ENCODE data around the gene HOXA13. TPM values are rescaled to one million over a fixed set of nuclear protein-coding genes. Genes with fewer than 3 reads are reported as not detected.

Gene HOXA13
- polyA plus RNA-seq, 1 of the 3 experiments (the other 2 are of a cell fraction): not detected

DNA sequence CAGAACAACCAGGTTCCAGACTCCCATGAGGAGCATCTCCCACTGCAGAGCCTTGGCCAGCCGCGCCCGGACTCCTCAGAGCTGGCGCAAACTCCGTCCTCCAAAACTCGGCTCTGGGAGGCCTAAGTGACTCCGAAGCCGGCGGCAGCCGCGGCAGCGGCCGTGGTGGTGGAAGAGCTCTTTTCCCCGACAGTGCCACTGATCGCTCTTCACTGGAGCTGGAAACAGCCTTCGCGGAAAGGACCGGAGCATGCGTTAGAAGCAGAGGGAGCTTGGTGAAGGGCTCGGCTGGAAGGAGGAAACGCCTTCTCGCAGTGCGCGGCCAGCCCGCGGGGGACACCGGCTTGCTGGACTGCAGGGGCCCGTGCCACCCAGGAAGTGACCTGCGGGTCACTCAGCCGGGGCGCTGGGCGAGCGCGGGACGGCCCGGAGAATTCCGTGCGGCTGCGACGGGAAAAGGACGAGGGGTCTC lies 5.0 kb upstream of the HOXA13 start:
- Histone ChIP-seq H3K27ac (ENCODE audit: low read depth in 2 of 2, low read length in 1 of 2) (no peak overlapping the region), H3K79me2 (ENCODE audit: insufficient read depth) (no peaks in the 10 kb centered on the region), H3K9me3 (no peaks in the 10 kb centered on the region), H3K36me3 (replicated peaks in 1 of 2; ENCODE audit: control insufficient read depth in 1 of 2, insufficient read depth in 2 of 2, low read length in 1 of 2) (no peaks in the 10 kb centered on the region), H3K4me1 (ENCODE audit: control insufficient read depth in 1 of 2, insufficient read depth in 2 of 2, low read depth in 1 of 2, low read length in 1 of 2) (peaks cover 0 to 7% of the 10 kb centered on the region in 2 experiments; a peak in 1 of 4 replicates), H2AFZ (ENCODE audit: low read depth) (no peak overlapping the region), H3K4me3 (ENCODE audit: low read depth in 2 of 2, low read length in 1 of 2) (no peak overlapping the region; a peak in 1 of 4 replicates), H3K4me2 (peak overlapping the region; percentile 38; the same call in 1 of the 2 replicates), H3K9ac (no peak overlapping the region), H3K9me2 (no peaks in the 10 kb centered on the region), H3K27me3 (ENCODE audit: insufficient read depth) (peaks cover 95% of the 10 kb centered on the region), H3F3A (replicated peaks; ENCODE audit: insufficient read depth) (no peaks in the 10 kb centered on the region), H4K20me1 (ENCODE audit: insufficient read depth) (peaks cover 6% of the 10 kb centered on the region; the same call in 1 of the 2 replicates)
- POLR2A ChIA-PET: no interaction called here
- CTCF ChIA-PET: interaction anchor here (0.9 to 7.3 kb wide), 9 partner anchors 9 to 892 kb away, joined by 3 to 37 read pairs (median 4); no protein-coding TSS in a partner anchor
- TF ChIP-seq, protein P1, sequence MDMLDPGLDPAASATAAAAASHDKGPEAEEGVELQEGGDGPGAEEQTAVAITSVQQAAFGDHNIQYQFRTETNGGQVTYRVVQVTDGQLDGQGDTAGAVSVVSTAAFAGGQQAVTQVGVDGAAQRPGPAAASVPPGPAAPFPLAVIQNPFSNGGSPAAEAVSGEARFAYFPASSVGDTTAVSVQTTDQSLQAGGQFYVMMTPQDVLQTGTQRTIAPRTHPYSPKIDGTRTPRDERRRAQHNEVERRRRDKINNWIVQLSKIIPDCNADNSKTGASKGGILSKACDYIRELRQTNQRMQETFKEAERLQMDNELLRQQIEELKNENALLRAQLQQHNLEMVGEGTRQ (IDR thresholded peaks at IDR 0.05; ENCODE audit: borderline replicate concordance, low read depth, low read length): no peak
- no peak for DNase-seq
- 32% methylated on average over 32 of the region's 41 CpGs for WGBS (ENCODE audit: low lambda C conversion rate)

DNA sequence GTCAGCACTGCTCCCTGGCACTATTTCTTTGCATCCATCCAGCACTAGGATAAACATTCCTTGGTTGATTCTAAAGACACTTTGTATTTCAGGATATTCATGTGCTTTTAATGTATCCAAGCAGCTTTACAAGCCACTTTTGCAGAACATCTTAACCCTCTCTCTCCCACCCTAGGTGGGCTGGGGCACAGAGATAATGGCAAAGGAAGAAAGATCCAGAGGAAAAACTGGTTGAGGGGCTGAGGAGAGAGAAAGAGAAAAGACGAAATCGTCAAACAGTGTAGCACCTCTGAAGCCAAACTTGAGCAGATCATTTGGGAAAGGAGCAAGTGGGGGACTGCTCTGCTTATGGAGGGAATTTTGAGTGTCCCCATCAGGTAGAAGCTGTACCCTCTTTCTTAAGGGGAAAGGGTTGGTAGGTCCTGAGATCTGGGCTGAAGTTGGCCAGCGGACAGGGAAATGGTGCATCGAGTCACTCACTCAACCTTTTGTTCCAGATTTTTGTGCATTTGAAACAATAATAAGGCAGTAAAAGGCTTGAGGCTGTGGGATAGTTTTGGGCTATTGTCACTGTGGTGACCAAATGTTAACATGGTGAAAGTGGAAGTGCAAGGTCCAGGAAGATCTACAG lies 4.2 kb upstream of the HOXA13 start:
- Histone ChIP-seq H3K9ac (no peak overlapping the region), H3K36me3 (replicated peaks in 1 of 2; ENCODE audit: control insufficient read depth in 1 of 2, insufficient read depth in 2 of 2, low read length in 1 of 2) (no peaks in the 10 kb centered on the region), H3K79me2 (ENCODE audit: insufficient read depth) (no peaks in the 10 kb centered on the region), H3K27me3 (ENCODE audit: insufficient read depth) (peaks cover 93% of the 10 kb centered on the region), H3K9me3 (no peaks in the 10 kb centered on the region), H3K27ac (ENCODE audit: low read depth in 2 of 2, low read length in 1 of 2) (no peak overlapping the region), H3K4me1 (ENCODE audit: control insufficient read depth in 1 of 2, insufficient read depth in 2 of 2, low read depth in 1 of 2, low read length in 1 of 2) (peaks cover 0 to 7% of the 10 kb centered on the region in 2 experiments; a peak in 1 of 4 replicates), H3K4me2 (no peak overlapping the region), H3K4me3 (ENCODE audit: low read depth in 2 of 2, low read length in 1 of 2) (no peak overlapping the region), H3K9me2 (no peaks in the 10 kb centered on the region), H4K20me1 (ENCODE audit: insufficient read depth) (peaks cover 6% of the 10 kb centered on the region; the same call in 1 of the 2 replicates), H2AFZ (ENCODE audit: low read depth) (no peak overlapping the region), H3F3A (replicated peaks; ENCODE audit: insufficient read depth) (no peaks in the 10 kb centered on the region)
- TF ChIP-seq EZH2phosphoT487 (IDR thresholded peaks at IDR 0.05; ENCODE audit: borderline replicate concordance, low read depth): peak; percentile 32; the same call in 1 of the 2 replicates
- no peak for TF ChIP-seq TAF1 (IDR thresholded peaks at IDR 0.05; ENCODE audit: borderline replicate concordance, low read depth, low read length)
- WGBS (ENCODE audit: low lambda C conversion rate): 14% methylated on average over 4 of the region's 4 CpGs
- CTCF ChIA-PET: interaction anchor here (0.9 to 7.3 kb wide), 13 partner anchors 9 to 892 kb away, joined by 3 to 37 read pairs (median 4); no protein-coding TSS in a partner anchor
- POLR2A ChIA-PET: no interaction called here
- no peak for DNase-seq

- peaks cover 93% of the 10 kb centered on the region for H3K27me3 ChIP-seq (ENCODE audit: insufficient read depth)
- CTCF ChIA-PET: interaction anchor here (0.7 to 7.3 kb wide), 13 partner anchors 9 to 893 kb away, joined by 3 to 37 read pairs (median 4); no protein-coding TSS in a partner anchor
- peaks cover 6% of the 10 kb centered on the region; the same call in 1 of the 2 replicates for H4K20me1 ChIP-seq (ENCODE audit: insufficient read depth)
- POLR2A ChIA-PET: no interaction called here
- no peak overlapping the region for H2AFZ ChIP-seq (ENCODE audit: low read depth)
- no peaks in the 10 kb centered on the region for H3F3A ChIP-seq (replicated peaks; ENCODE audit: insufficient read depth)
- no peaks in the 10 kb centered on the region for H3K9me3 ChIP-seq
- no peak overlapping the region for H3K27ac ChIP-seq (ENCODE audit: low read depth in 2 of 2, low read length in 1 of 2)
- no peak overlapping the region for H3K4me3 ChIP-seq (ENCODE audit: low read depth in 2 of 2, low read length in 1 of 2)
- no peak overlapping the region for H3K4me2 ChIP-seq
- peaks cover 0 to 7% of the 10 kb centered on the region in 2 experiments; a peak in 1 of 4 replicates for H3K4me1 ChIP-seq (ENCODE audit: control insufficient read depth in 1 of 2, insufficient read depth in 2 of 2, low read depth in 1 of 2, low read length in 1 of 2)
- H3K9me2 ChIP-seq: no peaks in the 10 kb centered on the region
- H3K79me2 ChIP-seq (ENCODE audit: insufficient read depth): no peaks in the 10 kb centered on the region
- DNase-seq: no peak
- H3K9ac ChIP-seq: no peak overlapping the region
- 4% methylated on average over 10 of the region's 10 CpGs for WGBS (ENCODE audit: low lambda C conversion rate)
- H3K36me3 ChIP-seq (replicated peaks in 1 of 2; ENCODE audit: control insufficient read depth in 1 of 2, insufficient read depth in 2 of 2, low read length in 1 of 2): no peaks in the 10 kb centered on the region
- no peak for TF ChIP-seq POLR2AphosphoS5 (IDR thresholded peaks at IDR 0.05; ENCODE audit: low read depth, low read length)
- no peak for TF ChIP-seq ELF1 (IDR thresholded peaks at IDR 0.05)
- TF ChIP-seq, protein P2, sequence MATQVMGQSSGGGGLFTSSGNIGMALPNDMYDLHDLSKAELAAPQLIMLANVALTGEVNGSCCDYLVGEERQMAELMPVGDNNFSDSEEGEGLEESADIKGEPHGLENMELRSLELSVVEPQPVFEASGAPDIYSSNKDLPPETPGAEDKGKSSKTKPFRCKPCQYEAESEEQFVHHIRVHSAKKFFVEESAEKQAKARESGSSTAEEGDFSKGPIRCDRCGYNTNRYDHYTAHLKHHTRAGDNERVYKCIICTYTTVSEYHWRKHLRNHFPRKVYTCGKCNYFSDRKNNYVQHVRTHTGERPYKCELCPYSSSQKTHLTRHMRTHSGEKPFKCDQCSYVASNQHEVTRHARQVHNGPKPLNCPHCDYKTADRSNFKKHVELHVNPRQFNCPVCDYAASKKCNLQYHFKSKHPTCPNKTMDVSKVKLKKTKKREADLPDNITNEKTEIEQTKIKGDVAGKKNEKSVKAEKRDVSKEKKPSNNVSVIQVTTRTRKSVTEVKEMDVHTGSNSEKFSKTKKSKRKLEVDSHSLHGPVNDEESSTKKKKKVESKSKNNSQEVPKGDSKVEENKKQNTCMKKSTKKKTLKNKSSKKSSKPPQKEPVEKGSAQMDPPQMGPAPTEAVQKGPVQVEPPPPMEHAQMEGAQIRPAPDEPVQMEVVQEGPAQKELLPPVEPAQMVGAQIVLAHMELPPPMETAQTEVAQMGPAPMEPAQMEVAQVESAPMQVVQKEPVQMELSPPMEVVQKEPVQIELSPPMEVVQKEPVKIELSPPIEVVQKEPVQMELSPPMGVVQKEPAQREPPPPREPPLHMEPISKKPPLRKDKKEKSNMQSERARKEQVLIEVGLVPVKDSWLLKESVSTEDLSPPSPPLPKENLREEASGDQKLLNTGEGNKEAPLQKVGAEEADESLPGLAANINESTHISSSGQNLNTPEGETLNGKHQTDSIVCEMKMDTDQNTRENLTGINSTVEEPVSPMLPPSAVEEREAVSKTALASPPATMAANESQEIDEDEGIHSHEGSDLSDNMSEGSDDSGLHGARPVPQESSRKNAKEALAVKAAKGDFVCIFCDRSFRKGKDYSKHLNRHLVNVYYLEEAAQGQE (IDR thresholded peaks at IDR 0.05; ENCODE audit: low read depth, low read length): no peak
- TF ChIP-seq RCOR1 (IDR thresholded peaks at IDR 0.05; ENCODE audit: low read length): no peak
- TF ChIP-seq, protein P3, sequence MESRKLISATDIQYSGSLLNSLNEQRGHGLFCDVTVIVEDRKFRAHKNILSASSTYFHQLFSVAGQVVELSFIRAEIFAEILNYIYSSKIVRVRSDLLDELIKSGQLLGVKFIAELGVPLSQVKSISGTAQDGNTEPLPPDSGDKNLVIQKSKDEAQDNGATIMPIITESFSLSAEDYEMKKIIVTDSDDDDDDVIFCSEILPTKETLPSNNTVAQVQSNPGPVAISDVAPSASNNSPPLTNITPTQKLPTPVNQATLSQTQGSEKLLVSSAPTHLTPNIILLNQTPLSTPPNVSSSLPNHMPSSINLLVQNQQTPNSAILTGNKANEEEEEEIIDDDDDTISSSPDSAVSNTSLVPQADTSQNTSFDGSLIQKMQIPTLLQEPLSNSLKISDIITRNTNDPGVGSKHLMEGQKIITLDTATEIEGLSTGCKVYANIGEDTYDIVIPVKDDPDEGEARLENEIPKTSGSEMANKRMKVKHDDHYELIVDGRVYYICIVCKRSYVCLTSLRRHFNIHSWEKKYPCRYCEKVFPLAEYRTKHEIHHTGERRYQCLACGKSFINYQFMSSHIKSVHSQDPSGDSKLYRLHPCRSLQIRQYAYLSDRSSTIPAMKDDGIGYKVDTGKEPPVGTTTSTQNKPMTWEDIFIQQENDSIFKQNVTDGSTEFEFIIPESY (IDR thresholded peaks at IDR 0.05; ENCODE audit: borderline replicate concordance, low read depth): no peak
- TF ChIP-seq PBX3 (IDR thresholded peaks at IDR 0.05): no peak
These were observed 3.6 kb upstream of the HOXA13 start for GRCh38 chr7:27203365-27203953.

Measured in SK-N-SH (cell line).